ENCODE measurements around the gene TBXT. TPM values are rescaled to one million over a fixed set of nuclear protein-coding genes. Genes with fewer than 3 reads are reported as not detected.

The TBXT gene
- total RNA-seq (not detected), polyA plus RNA-seq (not detected)

GRCh38 chr6:166167801-166168615 is at the start of gene TBXT:
Gene TBXT, minus strand, starts transcription at chr6:166167851. Its CDS starts 260 bp downstream, at chr6:166167591.
- Mint-ChIP-seq H3K4me3 (peak within 1 kb of the TSS in 3 of 4 donors; percentile 22 to 58 (median 28)), H3K27ac (no peak within 1 kb of the TSS), H3K27me3 (peaks cover 52% of the 10 kb centered on the region), H3K9me3 (no peaks in the 10 kb centered on the region), H3K4me1 (peaks cover 0 to 9% (median 5%) of the 10 kb centered on the region in 4 donors), H3K36me3 (no peaks in the 10 kb centered on the region)
- ATAC-seq (ENCODE audit: low read depth in 2 of 2) (no peak), DNase-seq (peak in 1 of 3 donors; percentile 40)
- Histone ChIP-seq H3K27ac (ENCODE audit: insufficient read depth, low read length, poor library complexity, severe bottlenecking) (no peak within 1 kb of the TSS), H3K36me3 (ENCODE audit: control insufficient read depth, insufficient read depth, low read length) (no peaks in the 10 kb centered on the region), H3K9me3 (ENCODE audit: control insufficient read depth in 2 of 2, low read length in 2 of 2) (no peaks in the 10 kb centered on the region), H3K27me3 (ENCODE audit: control insufficient read depth, insufficient read depth, low read length) (peaks cover 25% of the 10 kb centered on the region), H3K4me3 (ENCODE audit: low read depth, low read length) (no peak within 1 kb of the TSS), H3K4me1 (ENCODE audit: control insufficient read depth, insufficient read depth, low read length, poor library complexity, severe bottlenecking) (no peaks in the 10 kb centered on the region)

- no peaks in the 10 kb centered on the region for H3K27me3 ChIP-seq (ENCODE audit: control insufficient read depth, insufficient read depth, low read length)
- Mint-ChIP-seq H3K36me3 (no peaks in the 10 kb centered on the region), H3K9me3 (peaks cover 0 to 6% (median 0%) of the 10 kb centered on the region in 7 donors), H3K4me3 (no peak overlapping the region), H3K27ac (no peak overlapping the region), H3K4me1 (peaks cover 0 to 2% (median 0%) of the 10 kb centered on the region in 4 donors), H3K27me3 (peaks cover 24% of the 10 kb centered on the region)
- DNase-seq: no peak
- H3K9me3 ChIP-seq (ENCODE audit: control insufficient read depth in 2 of 2, low read length in 2 of 2): no peaks in the 10 kb centered on the region
- H3K4me1 ChIP-seq (ENCODE audit: control insufficient read depth, insufficient read depth, low read length, poor library complexity, severe bottlenecking): no peaks in the 10 kb centered on the region
- H3K27ac ChIP-seq (ENCODE audit: insufficient read depth, low read length, poor library complexity, severe bottlenecking): no peak overlapping the region
- H3K4me3 ChIP-seq (ENCODE audit: low read depth, low read length): no peak overlapping the region
- no peaks in the 10 kb centered on the region for H3K36me3 ChIP-seq (ENCODE audit: control insufficient read depth, insufficient read depth, low read length)
- ATAC-seq (ENCODE audit: low read depth in 2 of 2): no peak
Observed at GRCh38 chr6:166207284-166207561, 39.6 kb upstream of the TBXT start.

- H3K27me3 Mint-ChIP-seq: peaks cover 22% of the 10 kb centered on the region
- H3K36me3 ChIP-seq (ENCODE audit: control insufficient read depth, insufficient read depth, low read length): no peaks in the 10 kb centered on the region
- peaks cover 0 to 2% (median 0%) of the 10 kb centered on the region in 4 donors for H3K4me1 Mint-ChIP-seq
- no peak overlapping the region for H3K4me3 ChIP-seq (ENCODE audit: low read depth, low read length)
- no peaks in the 10 kb centered on the region for H3K27me3 ChIP-seq (ENCODE audit: control insufficient read depth, insufficient read depth, low read length)
- no peaks in the 10 kb centered on the region for H3K4me1 ChIP-seq (ENCODE audit: control insufficient read depth, insufficient read depth, low read length, poor library complexity, severe bottlenecking)
- no peak overlapping the region for H3K27ac Mint-ChIP-seq
- H3K4me3 Mint-ChIP-seq: no peak overlapping the region
- DNase-seq (no peak), ATAC-seq (ENCODE audit: low read depth in 2 of 2) (no peak)
- H3K9me3 Mint-ChIP-seq: peaks cover 0 to 4% (median 0%) of the 10 kb centered on the region in 7 donors
- no peaks in the 10 kb centered on the region for H3K36me3 Mint-ChIP-seq
- no peaks in the 10 kb centered on the region for H3K9me3 ChIP-seq (ENCODE audit: control insufficient read depth in 2 of 2, low read length in 2 of 2)
- H3K27ac ChIP-seq (ENCODE audit: insufficient read depth, low read length, poor library complexity, severe bottlenecking): no peak overlapping the region
Observed at GRCh38 chr6:166206510-166207283, 39.0 kb upstream of the TBXT start.

- Mint-ChIP-seq H3K27me3 (peaks cover 25% of the 10 kb centered on the region), H3K36me3 (no peaks in the 10 kb centered on the region), H3K4me3 (no peak overlapping the region), H3K27ac (no peak overlapping the region), H3K4me1 (peaks cover 0 to 2% (median 0%) of the 10 kb centered on the region in 4 donors), H3K9me3 (peaks cover 0 to under 1% (median 0%) of the 10 kb centered on the region in 7 donors)
- no peaks in the 10 kb centered on the region for H3K9me3 ChIP-seq (ENCODE audit: control insufficient read depth in 2 of 2, low read length in 2 of 2)
- H3K27ac ChIP-seq (ENCODE audit: insufficient read depth, low read length, poor library complexity, severe bottlenecking): no peak overlapping the region
- no peaks in the 10 kb centered on the region for H3K27me3 ChIP-seq (ENCODE audit: control insufficient read depth, insufficient read depth, low read length)
- H3K4me3 ChIP-seq (ENCODE audit: low read depth, low read length): no peak overlapping the region
- ATAC-seq (ENCODE audit: low read depth in 2 of 2): no peak
- H3K4me1 ChIP-seq (ENCODE audit: control insufficient read depth, insufficient read depth, low read length, poor library complexity, severe bottlenecking): no peaks in the 10 kb centered on the region
- no peaks in the 10 kb centered on the region for H3K36me3 ChIP-seq (ENCODE audit: control insufficient read depth, insufficient read depth, low read length)
- no peak for DNase-seq
Observed at GRCh38 chr6:166206066-166206465, 38.4 kb upstream of the TBXT start.

GRCh38 chr6:166204852-166205650 is 37.4 kb upstream of the TBXT start:
- Mint-ChIP-seq H3K36me3 (no peaks in the 10 kb centered on the region), H3K27me3 (peaks cover 21% of the 10 kb centered on the region), H3K4me1 (peaks cover 0 to 2% (median 0%) of the 10 kb centered on the region in 4 donors), H3K27ac (no peak overlapping the region), H3K9me3 (no peaks in the 10 kb centered on the region), H3K4me3 (no peak overlapping the region)
- H3K27me3 ChIP-seq (ENCODE audit: control insufficient read depth, insufficient read depth, low read length): no peaks in the 10 kb centered on the region
- no peaks in the 10 kb centered on the region for H3K9me3 ChIP-seq (ENCODE audit: control insufficient read depth in 2 of 2, low read length in 2 of 2)
- no peak for DNase-seq
- H3K4me3 ChIP-seq (ENCODE audit: low read depth, low read length): no peak overlapping the region
- H3K27ac ChIP-seq (ENCODE audit: insufficient read depth, low read length, poor library complexity, severe bottlenecking): no peak overlapping the region
- H3K4me1 ChIP-seq (ENCODE audit: control insufficient read depth, insufficient read depth, low read length, poor library complexity, severe bottlenecking): no peaks in the 10 kb centered on the region
- no peaks in the 10 kb centered on the region for H3K36me3 ChIP-seq (ENCODE audit: control insufficient read depth, insufficient read depth, low read length)
- ATAC-seq (ENCODE audit: low read depth in 2 of 2): no peak

GRCh38 chr6:166203641-166204222 is 36.1 kb upstream of the TBXT start:
- H3K9me3 ChIP-seq (ENCODE audit: control insufficient read depth in 2 of 2, low read length in 2 of 2): no peaks in the 10 kb centered on the region
- no peak overlapping the region for H3K27ac ChIP-seq (ENCODE audit: insufficient read depth, low read length, poor library complexity, severe bottlenecking)
- DNase-seq (no peak), ATAC-seq (ENCODE audit: low read depth in 2 of 2) (no peak)
- no peak overlapping the region for H3K4me3 ChIP-seq (ENCODE audit: low read depth, low read length)
- peaks cover 17% of the 10 kb centered on the region for H3K27me3 Mint-ChIP-seq
- peaks cover 0 to 2% (median 0%) of the 10 kb centered on the region in 4 donors for H3K4me1 Mint-ChIP-seq
- H3K27me3 ChIP-seq (ENCODE audit: control insufficient read depth, insufficient read depth, low read length): no peaks in the 10 kb centered on the region
- no peaks in the 10 kb centered on the region for H3K36me3 ChIP-seq (ENCODE audit: control insufficient read depth, insufficient read depth, low read length)
- H3K9me3 Mint-ChIP-seq: no peaks in the 10 kb centered on the region
- H3K4me3 Mint-ChIP-seq: no peak overlapping the region
- H3K27ac Mint-ChIP-seq: no peak overlapping the region
- H3K4me1 ChIP-seq (ENCODE audit: control insufficient read depth, insufficient read depth, low read length, poor library complexity, severe bottlenecking): no peaks in the 10 kb centered on the region
- no peaks in the 10 kb centered on the region for H3K36me3 Mint-ChIP-seq

GRCh38 chr6:166203003-166203640 is 35.5 kb upstream of the TBXT start:
- Histone ChIP-seq H3K27ac (ENCODE audit: insufficient read depth, low read length, poor library complexity, severe bottlenecking) (no peak overlapping the region), H3K36me3 (ENCODE audit: control insufficient read depth, insufficient read depth, low read length) (no peaks in the 10 kb centered on the region), H3K4me3 (ENCODE audit: low read depth, low read length) (no peak overlapping the region), H3K27me3 (ENCODE audit: control insufficient read depth, insufficient read depth, low read length) (no peaks in the 10 kb centered on the region), H3K4me1 (ENCODE audit: control insufficient read depth, insufficient read depth, low read length, poor library complexity, severe bottlenecking) (no peaks in the 10 kb centered on the region), H3K9me3 (ENCODE audit: control insufficient read depth in 2 of 2, low read length in 2 of 2) (no peaks in the 10 kb centered on the region)
- Mint-ChIP-seq H3K27ac (no peak overlapping the region), H3K4me1 (peaks cover 0 to 2% (median 0%) of the 10 kb centered on the region in 4 donors), H3K36me3 (no peaks in the 10 kb centered on the region), H3K9me3 (no peaks in the 10 kb centered on the region), H3K27me3 (peaks cover 14% of the 10 kb centered on the region), H3K4me3 (no peak overlapping the region)
- no peak for DNase-seq
- no peak for ATAC-seq (ENCODE audit: low read depth in 2 of 2)

Measured in CD4-positive, CD25-positive, alpha-beta regulatory T cell (primary cell).